RWPE2 (cell line): ENCODE results near the gene SLAMF1.

Experiments
- ATAC-seq: fragments of 200-7000 bp; cut with Tn5 transposase; 3 replicates; pipeline ENCODE4 v1.9.1; 2021; ENCODE audit warnings: low read depth
- DNase-seq: peaks from one replicate; pipeline ENCODE4 v3.0.0-alpha.2; 2020; ENCODE audit warnings: low spot score
- H3K27ac ChIP-seq: fragments of 450-650 bp; 2 replicates; pipeline ENCODE4 v1.5.1; 2017; ENCODE audit warnings: mild to moderate bottlenecking; ENCODE audit not compliant: poor library complexity, severe bottlenecking
- H3K27me3 ChIP-seq: fragments of 250-450 bp; sonication (Bioruptor Pico); 2 replicates; pipeline ENCODE4 v1.5.1; 2021; ENCODE audit warnings: mild to moderate bottlenecking, moderate library complexity; ENCODE audit not compliant: insufficient read depth, poor library complexity, severe bottlenecking
- H3K36me3 ChIP-seq: fragments of 250-450 bp; sonication (Bioruptor Pico); 2 replicates; pipeline ENCODE4 v1.5.1; 2020; ENCODE audit warnings: low read depth, mild to moderate bottlenecking, moderate library complexity
- H3K4me1 ChIP-seq: fragments of 250-450 bp; sonication (Bioruptor Pico); 2 replicates; pipeline ENCODE4 v1.5.1; 2021; ENCODE audit warnings: mild to moderate bottlenecking, moderate library complexity; ENCODE audit not compliant: insufficient read depth, poor library complexity, severe bottlenecking
- H3K4me3 ChIP-seq: fragments of 250-450 bp; sonication (Bioruptor Pico); 2 replicates; pipeline ENCODE4 v1.5.1; 2021; ENCODE audit warnings: mild to moderate bottlenecking, moderate library complexity; ENCODE audit not compliant: severe bottlenecking
- H3K9me3 ChIP-seq: fragments of 250-450 bp; sonication (Bioruptor Pico); 2 replicates; pipeline ENCODE4 v1.5.1; 2021; ENCODE audit warnings: mild to moderate bottlenecking, moderate library complexity; ENCODE audit not compliant: severe bottlenecking
- TF ChIP-seq, protein P1 (sequence below): fragments of 450-650 bp; IDR thresholded peaks from one replicate; pipeline ENCODE4 v1.5.1; 2017; ENCODE audit warnings: mild to moderate bottlenecking, moderate library complexity; ENCODE audit not compliant: poor library complexity, severe bottlenecking

SLAMF1 gene

DNA sequence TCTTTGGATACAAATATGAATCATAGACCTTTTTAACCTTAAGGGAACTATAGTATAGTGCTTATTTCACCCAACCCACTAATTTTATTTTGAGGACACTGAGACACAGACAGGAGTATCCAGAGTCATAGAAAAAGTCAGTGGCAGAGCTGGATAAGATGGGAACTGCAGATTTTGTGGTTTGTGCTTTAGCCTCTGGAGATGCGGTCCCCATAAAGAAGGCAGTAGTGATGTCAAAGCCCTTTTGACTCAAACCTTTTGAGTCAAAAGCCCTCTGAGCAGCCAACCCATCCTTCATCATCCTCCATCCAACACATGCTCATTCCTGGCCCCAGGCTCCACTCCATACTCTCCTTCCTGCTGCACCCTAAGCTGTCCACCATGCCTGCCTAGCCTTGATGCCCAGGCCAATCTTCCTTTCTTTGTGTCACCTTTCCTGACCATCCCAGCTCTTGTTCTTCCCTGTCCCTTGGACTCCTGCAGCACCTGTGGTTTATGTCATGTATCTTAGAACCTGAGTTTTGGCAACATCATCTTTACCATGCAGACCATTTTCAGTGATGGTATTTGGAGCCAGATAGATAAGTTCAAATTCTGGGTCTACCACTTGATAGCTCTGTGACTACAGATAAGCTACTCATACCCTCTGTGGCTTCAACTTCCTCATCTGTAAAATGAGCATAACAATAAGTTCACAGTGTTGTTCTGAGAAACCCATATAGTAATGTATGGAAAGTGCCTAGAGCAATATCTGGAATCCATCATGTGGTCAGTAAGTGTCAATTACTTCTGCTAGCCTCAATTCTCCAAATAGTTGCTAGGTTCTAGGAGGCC is 20.1 kb downstream of the SLAMF1 start:
- Histone ChIP-seq H3K4me1 (no peaks in the 10 kb centered on the region), H3K27me3 (no peaks in the 10 kb centered on the region), H3K27ac (no peak overlapping the region), H3K9me3 (no peaks in the 10 kb centered on the region), H3K4me3 (no peak overlapping the region), H3K36me3 (no peaks in the 10 kb centered on the region)
- ATAC-seq (no peak), DNase-seq (no peak)
- TF ChIP-seq, protein P1, sequence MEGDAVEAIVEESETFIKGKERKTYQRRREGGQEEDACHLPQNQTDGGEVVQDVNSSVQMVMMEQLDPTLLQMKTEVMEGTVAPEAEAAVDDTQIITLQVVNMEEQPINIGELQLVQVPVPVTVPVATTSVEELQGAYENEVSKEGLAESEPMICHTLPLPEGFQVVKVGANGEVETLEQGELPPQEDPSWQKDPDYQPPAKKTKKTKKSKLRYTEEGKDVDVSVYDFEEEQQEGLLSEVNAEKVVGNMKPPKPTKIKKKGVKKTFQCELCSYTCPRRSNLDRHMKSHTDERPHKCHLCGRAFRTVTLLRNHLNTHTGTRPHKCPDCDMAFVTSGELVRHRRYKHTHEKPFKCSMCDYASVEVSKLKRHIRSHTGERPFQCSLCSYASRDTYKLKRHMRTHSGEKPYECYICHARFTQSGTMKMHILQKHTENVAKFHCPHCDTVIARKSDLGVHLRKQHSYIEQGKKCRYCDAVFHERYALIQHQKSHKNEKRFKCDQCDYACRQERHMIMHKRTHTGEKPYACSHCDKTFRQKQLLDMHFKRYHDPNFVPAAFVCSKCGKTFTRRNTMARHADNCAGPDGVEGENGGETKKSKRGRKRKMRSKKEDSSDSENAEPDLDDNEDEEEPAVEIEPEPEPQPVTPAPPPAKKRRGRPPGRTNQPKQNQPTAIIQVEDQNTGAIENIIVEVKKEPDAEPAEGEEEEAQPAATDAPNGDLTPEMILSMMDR = no peak

DNA sequence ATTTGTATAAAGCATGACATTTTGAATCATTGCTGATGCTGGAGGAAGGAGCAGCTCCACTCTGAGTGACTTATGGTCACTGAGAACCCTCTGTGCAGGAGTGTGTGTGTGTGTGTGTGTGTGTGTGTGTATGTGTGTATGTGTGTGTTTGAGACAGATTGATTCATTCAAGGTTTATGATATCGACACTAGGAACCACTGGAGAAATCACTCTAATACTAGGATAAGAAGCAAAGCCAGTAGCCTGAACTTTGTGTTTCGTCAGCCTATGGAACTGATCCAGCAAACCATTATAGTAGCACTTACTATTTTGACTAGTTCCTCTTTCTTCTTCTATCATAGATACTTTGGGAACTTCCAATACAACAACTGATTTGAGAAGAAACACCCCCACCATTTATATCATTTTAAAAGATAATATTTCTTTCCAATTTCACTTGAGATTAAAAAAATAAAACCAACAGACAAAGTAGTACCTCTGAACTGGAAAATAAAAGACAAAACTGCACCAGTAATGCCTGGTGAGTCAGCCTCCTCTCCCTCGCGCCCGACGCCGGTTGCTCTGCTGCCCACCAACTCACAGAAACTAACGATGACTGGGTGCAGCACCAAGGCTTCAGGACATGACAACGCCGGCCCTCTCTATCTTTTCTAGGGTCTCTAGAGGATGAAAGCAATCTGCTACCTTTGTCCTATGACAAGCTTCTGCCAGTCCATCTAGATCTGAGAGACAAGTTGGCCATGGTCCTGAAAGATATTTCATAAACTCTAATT is 20.9 kb downstream of the SLAMF1 start:
- no peaks in the 10 kb centered on the region for H3K36me3 ChIP-seq
- H3K27me3 ChIP-seq = no peaks in the 10 kb centered on the region
- TF ChIP-seq, protein P1 = no peak
- no peak overlapping the region for H3K27ac ChIP-seq
- no peaks in the 10 kb centered on the region for H3K9me3 ChIP-seq
- no peak for ATAC-seq
- no peaks in the 10 kb centered on the region for H3K4me1 ChIP-seq
- no peak overlapping the region for H3K4me3 ChIP-seq
- no peak for DNase-seq

DNA sequence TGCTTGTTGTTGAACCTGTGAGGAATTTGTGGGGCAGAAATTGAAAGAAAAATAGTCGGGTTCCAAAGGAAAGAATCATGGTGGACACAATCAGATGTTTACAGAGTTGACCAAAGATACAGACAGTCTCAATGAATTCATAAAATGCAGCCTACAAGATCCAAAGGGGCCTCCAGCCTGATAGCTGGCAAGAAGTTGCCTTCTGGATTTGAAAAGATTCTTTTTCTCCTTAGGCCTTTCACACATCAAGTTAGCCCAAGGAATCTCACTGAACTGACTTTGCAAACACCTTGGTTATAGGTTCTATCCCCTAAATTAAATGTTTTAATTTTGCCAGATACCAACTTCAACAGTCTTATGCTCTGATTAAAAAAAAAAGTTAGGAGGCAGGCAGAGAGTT is 21.5 kb downstream of the SLAMF1 start:
- TF ChIP-seq, protein P1 = no peak
- H3K4me1 ChIP-seq = no peaks in the 10 kb centered on the region
- H3K27ac ChIP-seq = no peak overlapping the region
- no peak overlapping the region for H3K4me3 ChIP-seq
- DNase-seq (no peak), ATAC-seq (no peak)
- no peaks in the 10 kb centered on the region for H3K36me3 ChIP-seq
- no peaks in the 10 kb centered on the region for H3K27me3 ChIP-seq
- H3K9me3 ChIP-seq = no peaks in the 10 kb centered on the region

DNA sequence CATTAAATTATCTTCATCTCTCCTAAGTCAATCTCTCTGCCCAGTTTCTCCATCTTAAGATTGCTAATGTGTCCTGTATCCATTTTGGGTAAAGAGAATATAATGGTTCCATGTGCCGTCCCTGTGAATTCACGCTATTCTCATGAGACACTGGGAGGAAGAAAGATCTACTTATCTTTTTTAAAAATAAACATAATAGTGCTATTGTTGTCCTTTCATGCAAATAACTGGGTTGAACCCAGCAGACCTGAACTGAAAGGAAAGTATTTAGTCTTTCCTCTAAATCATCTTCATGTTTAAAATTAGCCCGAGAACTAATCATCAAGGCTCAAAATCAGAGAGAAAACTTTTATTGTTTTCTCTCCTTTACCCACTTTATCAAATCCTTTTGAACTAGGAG is 22.4 kb downstream of the SLAMF1 start:
- DNase-seq = no peak
- TF ChIP-seq, protein P1 = no peak
- ATAC-seq = no peak
- no peaks in the 10 kb centered on the region for H3K27me3 ChIP-seq
- no peaks in the 10 kb centered on the region for H3K9me3 ChIP-seq
- H3K4me1 ChIP-seq = no peaks in the 10 kb centered on the region
- H3K4me3 ChIP-seq = no peak overlapping the region
- H3K27ac ChIP-seq = no peak overlapping the region
- H3K36me3 ChIP-seq = no peaks in the 10 kb centered on the region
